NCI-H128 (cell line): Measurements from ENCODE around the gene RAB4A.
"Not testable (repeated sequence)": the region's sequence is repeated elsewhere in the genome, so short reads cannot be mapped to it uniquely, and the experiment has no call there.

Source experiments
- DNase-seq: peaks from one replicate; lab custom pipeline; 2025; ENCODE audit not compliant: unreplicated experiment; lab: John Stamatoyannopoulos, UW

RAB4A gene

DNA sequence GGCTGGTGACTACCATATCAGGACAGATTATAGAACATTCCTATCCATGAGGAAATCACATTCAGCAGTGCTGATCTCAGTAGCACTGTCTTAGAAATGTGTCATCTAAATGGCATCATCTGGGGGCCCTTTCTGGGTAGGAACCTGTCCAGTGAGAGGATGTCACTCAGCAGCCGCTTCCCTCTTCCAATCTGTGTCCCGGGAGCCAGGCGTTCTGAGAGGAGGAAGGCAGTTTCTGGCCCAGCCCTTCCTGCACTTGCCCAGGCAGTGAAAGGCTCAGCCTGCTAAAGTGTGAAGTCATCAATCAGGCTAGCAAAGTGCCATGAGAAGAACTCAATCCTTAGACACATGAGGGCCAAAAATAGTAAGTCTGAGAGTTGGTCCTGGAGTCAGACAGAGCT is 25.6 kb downstream of the RAB4A start:
- DNase-seq, result no peak

DNA sequence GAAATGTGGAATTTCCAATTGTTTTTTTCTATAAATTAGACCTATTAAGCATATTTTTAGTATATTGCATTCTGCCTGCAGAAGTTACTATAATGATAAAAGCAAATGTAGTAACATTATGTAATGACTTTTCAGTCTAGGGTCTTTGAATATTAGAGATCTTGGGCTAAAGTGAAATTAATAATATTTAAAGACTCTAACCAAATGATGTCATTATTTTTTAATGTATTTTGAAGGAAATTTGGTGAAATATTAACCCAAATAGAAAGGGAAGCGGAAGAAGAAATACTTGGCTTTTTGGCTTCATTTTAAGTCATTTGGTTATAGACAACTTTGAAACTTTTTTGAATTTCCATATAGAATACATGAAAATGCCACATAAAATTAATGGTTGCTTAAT is 26.8 kb downstream of the RAB4A start:
- DNase-seq, result no peak

DNA sequence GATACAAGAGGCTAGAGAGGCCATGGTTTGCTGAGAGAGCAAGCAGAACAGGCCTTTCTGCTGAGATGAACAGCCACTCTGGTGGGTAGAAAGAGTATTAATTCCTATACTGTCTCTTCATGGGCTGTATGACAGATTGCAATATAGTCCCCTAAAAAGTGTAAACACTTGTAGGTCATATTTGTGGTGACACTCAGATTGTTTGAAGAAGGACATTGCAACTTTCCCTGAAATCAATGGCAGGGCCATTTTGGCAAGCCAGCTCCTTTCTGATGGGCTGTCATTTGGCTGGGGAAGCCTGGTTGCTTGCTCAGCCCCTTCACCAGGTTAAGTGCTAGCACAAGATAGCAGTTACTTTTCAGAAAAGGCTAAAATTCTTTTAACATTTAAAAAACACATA is 27.5 kb downstream of the RAB4A start:
- no peak for DNase-seq

DNA sequence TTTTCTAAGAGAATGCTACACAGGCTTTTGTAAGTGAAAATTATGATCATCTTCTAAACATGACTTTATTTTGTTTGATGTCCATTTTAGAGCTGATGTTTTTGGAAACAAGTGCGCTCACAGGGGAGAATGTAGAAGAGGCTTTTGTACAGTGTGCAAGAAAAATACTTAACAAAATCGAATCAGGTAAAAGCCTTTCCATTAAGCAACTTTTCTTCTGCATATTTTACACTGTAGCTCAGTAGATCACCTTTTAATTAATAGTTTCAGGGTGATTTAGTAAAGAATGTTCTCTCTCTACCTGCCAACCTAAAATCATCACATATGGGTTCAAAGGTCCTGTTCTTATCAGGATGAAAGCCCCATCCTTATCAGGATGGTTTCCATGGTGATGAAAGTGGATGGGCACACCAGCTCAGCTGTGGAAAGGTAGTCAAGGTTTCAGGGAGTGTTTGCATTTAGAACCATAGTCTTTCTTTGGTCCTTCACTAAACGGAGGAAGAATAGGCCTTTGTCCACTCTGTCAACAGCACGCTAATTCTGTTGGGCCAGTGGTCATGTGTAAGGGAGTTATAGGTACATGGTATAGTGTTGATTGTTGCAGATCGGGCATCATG is 28.1 kb downstream of the RAB4A start:
- DNase-seq, result no peak

DNA sequence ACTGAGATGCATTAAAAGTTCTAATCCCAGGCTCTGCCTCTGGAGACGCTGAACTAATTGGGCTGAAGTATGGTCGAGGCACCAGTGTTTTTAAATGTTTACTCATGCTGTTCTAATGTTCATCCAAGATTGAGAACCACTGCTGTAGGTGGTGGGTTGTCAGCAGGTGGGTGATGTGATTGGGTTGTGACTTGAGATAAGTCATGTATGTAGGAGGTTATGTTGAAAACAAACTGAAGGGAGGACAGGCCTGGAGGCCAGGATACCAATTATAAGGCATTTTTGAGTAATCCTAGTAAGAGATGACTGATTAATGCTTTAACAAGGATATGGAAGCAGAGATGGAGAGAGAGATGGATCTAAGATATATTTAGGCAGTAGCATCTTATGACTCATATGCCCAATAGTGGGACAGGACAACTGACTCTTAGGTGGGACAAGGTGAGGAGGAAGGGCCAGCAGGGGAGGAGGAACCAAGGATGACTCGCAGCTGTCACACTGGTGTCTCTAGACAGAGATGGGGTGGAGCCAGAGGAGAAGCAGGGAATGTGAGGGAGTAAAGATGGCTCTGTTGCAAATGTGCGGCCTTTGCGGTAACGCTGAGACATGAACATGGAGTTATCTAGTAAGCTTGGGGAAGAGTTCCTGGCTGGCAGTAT is 29.3 kb downstream of the RAB4A start:
- no peak for DNase-seq

DNA sequence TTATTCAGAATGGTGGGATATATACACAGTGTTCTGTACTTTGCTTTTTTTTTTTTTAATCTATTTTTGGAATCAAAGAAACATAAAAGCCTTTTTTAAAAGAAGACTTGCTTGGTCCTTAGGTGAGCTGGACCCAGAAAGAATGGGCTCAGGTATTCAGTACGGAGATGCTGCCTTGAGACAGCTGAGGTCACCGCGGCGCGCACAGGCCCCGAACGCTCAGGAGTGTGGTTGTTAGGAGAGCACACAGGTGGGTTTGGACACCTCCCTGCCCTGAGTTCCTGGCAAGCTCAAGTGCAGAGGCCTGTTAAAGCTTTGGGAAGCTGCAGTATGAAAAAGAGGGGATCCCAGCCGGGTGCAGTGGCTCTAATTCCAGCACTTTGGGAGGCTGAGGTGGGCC is 31.8 kb downstream of the RAB4A start:
- DNase-seq, result no peak

DNA sequence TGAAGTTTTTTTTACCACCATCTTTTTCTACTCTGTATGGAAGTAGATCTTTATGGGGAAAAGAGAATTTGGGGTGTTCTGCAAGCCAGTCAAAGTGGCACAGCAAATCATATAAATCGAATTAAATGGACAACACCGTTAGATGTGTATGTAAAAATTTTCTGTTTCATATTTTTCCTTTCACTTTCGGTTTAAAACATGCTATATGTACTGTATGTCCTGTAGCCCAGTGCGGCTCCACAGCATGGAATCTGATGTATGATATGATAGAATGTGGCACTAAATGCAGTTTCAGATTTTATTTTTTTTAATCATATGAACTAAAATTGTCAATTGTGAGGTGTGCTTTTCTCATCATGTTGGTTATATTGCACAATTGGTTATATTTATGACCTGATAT is 32.9 kb downstream of the RAB4A start:
- DNase-seq, result no peak

DNA sequence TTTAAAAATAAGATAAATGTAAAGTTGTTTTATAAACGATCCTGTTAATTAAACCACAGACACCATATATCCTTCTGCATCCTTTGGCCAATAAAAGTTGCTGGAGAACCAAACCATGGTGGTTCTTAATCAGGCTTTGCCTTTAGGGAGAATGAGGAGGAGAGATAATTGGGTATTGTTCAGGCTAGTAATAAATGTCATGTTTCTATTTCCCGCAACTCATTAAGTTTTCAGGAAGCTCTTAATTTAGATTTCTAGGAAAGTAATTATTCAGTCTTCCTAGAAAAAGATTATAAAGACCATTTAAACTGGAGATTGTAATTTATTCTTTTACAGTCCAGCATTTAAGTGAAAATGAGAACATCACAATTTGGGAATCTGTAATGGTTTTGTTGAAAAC is 34.5 kb downstream of the RAB4A start:
- no peak for DNase-seq

DNA sequence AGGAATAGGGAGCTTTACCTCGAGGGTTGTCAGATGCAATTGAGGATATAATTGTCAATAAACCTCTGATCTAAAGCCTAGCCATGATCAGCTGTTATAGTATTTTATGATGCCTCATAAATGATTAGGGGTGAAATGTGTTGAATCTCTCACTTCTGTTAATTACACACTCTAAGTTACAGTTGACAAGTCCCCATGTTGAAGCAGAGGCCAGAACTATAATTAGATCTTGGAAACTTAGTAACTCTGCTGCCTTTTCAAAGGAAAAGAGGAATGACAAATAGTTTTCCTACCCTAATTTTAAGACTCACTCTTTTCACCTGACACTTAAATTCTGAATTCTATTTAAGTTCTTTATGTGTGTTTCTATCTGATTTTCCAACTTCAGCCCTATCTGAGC is 38.2 kb downstream of the RAB4A start:
- DNase-seq, result no peak

DNA sequence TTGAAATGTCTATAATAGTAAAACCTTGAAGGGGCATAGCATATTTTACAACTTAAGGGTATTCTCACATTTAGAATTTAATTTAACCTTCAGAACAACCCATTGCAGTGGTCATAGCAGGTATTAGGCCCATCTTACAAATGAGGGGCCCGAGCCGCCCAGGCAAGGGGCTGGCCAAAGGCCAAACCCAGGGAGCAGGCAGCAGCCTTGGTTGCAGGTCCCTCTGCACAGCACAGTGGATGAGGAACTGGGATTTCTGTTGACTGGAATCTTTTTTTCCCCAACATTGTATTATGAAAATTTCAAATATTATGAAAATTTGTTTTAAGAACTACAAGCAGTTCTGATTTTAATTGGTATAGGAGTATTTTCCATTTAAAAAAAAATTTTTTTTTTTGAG is 38.8 kb downstream of the RAB4A start:
- no peak for DNase-seq

DNA sequence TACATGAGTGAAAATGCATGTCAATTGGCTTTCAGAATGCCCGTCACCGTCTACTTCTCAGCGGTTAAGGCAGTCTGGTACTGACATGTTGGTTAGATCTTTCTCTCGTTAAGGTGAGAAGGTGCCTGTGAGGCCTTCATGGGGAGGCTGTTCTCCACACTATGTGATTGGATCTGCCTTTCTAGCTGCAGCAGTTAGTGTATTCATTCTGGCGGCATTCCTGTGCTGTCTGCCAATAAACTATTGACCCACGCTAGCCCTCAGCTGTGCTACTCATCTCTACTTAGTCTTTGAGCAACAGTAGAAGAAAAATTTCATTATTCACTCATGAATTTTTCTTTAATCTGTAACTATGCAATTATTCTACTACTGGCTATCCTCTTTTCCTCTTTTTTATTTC is 39.9 kb downstream of the RAB4A start:
- DNase-seq, result no peak

DNA sequence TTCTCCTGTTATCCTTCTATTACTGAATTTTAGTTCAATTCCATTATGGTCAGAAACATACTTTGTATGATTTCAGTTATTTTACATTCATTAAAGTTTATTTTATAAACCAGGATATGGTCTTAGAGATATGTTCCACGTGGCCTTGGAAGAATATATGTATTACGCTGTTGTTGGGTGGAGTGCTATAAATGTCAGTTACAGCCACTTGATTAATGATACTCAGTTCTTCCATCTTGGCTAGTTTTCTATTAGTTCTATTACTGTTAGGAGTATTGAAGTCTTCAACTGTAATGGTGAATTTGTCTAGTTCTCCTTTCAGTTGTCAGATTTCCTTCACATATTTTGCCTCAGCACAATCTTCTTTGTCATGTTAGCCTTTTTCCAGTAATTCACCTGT is 45.3 kb downstream of the RAB4A start:
- DNase-seq, result no peak

DNA sequence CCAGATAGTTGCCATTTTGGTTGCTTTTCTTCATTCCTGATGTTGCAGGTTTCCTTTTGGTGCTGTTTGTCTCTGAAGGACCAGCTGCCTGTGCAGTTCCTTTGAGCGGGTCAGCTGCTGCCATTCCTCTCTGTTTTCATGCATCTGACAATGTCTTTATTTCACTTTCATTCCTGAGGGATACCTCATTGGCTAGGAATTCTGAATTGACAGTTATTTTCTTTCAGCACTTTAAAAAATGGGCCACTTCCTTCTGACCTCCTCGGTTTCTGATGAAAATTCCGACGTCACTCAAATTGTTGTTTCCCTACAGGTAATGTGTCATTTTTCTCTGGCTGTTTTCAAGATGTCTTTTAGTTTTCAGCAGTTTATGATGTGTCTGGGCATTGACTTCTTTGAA is 47.1 kb downstream of the RAB4A start:
- DNase-seq, result no peak

DNA sequence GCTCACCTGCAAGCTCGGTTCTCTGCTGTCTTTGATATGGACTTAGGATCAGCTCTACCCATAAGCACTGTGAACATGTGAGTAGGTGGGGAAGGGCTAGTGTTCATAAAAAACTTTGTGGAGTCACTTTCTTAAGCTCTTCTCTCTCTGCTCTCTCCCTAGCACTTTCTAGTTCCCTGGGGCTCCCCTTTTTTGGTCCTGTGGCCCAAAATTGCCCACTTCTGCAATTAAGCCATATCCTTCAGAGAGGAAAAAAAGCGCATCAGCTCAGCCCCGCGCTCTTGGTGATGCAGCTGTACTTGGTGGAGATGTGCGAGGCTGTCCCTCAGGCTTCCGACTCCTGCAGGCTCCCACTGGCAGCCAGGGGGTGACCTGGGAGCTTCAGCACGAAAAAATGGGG is 48.6 kb downstream of the RAB4A start:
- DNase-seq, result no peak

DNA sequence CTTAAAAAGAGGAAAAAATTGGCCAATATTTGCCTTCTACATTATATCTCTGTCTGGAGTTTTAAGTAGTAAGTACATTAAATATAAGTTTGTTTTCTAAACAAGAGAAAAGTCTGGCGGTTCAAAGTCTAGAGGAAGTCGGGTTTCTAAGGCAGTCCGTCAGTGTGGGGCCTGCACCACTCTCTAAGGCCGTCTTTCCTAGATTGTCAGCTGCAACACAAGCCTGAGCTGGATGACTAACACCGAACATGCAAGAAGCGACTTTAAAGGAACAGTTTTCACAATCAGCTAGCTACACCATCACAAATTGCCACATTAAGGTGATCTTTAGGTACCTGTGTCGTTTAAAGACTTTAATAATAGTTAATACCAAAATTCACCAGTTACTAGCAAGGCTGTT is 52.3 kb downstream of the RAB4A start:
- no peak for DNase-seq

DNA sequence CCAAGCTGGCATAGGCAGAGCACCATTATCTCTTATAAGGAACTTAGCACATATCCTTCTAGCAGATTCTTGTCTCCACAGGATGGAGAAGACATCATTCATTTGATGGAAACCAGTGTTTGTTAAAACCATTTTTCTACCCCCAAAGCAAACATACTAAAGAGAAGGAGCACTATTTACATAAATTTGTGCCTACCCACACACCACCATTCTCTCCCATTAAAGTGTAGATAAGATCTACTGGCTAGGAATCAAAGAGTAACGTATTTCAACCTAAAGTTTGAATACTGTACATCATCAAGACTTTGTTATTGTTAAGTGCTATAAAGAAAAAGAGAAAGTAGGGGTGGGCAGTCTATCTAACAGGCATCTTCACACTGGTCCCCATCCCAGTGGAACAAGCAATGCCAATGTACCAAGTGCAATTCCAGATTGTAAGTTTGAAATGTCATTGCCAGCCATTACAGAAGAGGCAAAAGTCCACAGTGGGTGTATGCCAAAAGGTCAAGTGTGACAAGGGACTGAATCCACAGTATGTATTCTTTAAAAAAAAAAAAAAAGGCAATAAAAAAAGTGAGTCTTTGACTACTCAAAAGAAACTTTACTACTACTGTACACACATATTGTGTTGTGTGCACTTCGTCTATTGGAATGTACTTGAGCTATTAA is 53.1 kb downstream of the RAB4A start:
- DNase-seq, result no peak

DNA sequence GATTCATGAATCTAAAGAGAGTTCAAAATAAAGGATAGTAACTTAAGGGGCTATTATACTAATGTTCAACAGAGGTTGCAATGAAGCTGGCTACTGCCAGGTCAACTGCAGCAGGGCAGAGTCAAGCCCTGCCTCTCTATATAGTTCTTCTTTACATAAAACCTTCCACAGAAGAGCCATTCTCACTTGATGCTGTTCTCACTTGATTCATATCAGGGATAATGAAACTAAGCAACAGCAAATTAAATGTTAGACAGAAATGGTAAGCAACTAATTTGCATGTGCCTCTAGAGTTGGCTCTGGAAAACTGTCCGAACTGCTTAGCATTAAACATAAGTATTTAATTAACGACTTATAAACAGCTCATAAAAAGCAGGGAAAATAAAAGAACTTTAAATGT is 54.5 kb downstream of the RAB4A start:
- DNase-seq, result no peak

DNA sequence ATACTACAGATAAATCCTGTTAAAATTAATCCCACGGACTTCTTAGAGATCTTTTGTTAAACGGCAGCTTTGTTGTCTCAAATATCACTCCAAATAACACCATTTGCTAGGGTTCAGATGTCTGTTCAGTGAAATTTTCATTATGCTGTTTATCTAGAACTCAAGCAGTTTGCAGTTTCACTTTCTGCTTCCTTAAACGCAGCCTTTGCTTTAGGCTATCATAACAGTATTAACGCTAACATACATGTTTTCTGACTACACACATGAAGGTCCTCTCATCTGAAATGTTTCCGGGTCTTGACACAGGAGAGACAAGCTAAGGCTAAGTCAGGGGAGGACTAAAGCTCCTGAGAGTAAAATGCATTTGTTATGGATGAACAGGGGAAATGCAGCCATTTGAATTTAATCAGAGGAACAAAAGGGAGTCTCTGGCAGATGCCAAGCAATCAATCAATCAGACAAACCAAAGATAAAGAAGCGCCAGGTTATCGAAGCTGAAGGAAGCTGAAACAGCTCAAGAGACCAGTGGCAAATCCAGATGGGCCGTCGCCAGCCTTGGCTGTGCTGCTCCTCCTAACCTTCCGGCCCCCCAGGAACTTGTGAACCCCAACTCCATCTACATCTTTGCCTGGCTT is 55.1 kb downstream of the RAB4A start:
- no peak for DNase-seq

DNA sequence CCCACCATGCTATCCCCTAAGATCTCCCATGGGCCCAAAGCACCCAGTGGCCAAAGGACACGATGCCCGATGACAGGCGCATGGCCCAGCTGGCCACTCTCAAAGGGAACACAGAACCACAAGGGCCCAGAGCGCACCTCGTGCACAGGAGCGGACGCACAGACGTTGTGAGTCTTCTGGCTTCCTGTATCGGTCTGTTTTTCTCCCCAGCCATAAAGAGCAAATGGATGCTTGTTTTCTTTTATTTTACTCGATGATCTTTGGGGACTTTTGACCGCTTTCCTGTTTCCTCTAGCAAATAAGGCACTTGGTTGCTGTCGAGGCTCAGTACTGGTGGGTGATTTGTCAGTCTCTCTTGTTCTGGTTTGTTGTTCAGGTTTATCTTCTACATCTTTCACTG is 55.7 kb downstream of the RAB4A start:
- DNase-seq, result no peak

DNA sequence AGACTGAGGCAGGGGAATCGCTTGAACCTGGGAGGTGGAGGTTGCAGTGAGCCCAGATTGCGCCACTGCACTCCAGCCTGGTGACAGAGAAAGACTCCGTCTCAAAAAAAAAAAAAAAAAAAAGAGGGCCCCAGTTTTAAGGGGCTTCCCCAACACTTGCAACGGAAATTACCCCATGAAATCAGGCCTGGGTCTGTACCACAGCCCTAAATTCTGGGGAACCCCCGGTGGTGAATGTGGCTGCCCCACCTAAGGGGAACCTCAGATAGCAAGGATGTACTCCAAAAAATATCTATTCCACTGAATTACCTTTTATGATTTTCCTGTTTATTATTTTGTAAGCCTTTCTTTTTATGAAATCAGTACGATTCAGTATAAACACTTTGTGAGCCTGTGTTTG is 56.9 kb downstream of the RAB4A start:
- not testable (repeated sequence) for DNase-seq

DNA sequence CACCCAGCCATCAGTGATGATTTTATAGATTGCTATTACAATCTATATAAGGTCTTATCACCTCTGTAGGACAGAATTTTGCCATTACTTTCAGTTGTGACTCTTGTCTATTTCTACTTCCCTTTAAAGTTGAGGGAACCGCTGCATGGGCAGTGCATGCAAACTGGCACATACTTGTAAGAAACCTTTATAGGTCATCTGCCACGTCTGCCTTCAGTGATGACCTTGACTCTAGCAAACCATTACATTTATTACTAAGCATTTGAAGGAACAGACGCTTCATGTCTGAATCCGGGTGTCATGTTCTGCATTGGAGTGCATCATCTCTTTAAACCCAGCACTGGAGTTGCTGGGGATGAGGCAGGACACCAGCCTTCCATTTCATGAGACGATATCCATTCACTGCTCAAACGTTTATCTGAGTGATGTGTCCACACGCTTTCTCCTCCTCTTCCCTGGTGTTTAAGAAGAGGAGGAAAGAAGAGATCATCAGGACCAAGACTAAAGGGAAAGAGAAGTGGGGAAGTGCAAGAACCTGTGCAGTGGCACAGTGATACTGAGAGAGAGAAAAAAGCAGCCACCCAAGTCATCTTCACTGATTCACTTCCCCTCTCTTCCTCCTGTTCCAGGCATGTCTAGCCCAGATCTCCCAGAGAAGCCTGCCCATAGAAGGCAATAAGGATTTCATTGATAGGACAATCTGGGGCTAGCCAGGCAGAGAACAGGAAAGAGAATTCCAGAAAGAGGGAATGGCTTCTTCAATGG is 57.9 kb downstream of the RAB4A start:
- no peak for DNase-seq

DNA sequence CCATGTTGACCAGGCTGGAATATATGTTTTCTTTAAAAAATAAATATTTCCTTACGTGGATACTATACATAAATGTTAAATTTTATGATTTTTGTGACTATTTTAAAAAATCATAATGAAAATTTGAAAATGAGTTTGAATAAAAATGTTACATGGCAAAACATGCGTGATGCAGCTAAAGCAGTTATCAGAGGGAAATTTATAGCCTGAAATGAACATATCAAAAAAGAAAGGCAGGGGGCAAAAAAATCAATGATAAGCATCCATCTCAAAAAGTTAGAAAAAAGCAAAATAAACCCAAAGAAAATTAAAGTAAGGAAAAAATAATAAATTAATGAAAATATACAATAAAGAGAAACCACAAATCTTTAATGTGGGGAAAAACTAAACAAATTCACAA is 63.4 kb downstream of the RAB4A start:
- no peak for DNase-seq
